ENCODE measurements around the gene ANKRD44.

The ANKRD44 gene

DNA sequence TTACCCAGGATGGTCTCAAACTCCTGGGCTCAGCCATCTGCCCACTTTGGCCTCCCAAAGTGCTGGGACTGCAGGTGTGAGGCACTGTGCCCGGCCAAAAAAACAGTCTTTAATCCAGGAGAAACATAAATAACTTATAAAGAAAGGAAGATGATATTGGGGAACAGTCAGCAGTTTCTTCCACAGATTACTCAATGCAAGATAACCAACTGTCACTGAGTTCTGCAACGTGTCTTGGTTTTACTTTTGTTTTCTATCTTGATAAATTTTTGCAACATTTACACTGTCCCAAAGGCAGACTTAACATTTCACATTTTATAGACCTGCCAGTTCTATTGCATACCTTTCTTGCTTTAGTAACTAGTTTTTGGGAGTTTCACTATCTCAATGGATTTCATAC, 71.1 kb downstream of the ANKRD44 start:
- TF ChIP-seq, protein P1, sequence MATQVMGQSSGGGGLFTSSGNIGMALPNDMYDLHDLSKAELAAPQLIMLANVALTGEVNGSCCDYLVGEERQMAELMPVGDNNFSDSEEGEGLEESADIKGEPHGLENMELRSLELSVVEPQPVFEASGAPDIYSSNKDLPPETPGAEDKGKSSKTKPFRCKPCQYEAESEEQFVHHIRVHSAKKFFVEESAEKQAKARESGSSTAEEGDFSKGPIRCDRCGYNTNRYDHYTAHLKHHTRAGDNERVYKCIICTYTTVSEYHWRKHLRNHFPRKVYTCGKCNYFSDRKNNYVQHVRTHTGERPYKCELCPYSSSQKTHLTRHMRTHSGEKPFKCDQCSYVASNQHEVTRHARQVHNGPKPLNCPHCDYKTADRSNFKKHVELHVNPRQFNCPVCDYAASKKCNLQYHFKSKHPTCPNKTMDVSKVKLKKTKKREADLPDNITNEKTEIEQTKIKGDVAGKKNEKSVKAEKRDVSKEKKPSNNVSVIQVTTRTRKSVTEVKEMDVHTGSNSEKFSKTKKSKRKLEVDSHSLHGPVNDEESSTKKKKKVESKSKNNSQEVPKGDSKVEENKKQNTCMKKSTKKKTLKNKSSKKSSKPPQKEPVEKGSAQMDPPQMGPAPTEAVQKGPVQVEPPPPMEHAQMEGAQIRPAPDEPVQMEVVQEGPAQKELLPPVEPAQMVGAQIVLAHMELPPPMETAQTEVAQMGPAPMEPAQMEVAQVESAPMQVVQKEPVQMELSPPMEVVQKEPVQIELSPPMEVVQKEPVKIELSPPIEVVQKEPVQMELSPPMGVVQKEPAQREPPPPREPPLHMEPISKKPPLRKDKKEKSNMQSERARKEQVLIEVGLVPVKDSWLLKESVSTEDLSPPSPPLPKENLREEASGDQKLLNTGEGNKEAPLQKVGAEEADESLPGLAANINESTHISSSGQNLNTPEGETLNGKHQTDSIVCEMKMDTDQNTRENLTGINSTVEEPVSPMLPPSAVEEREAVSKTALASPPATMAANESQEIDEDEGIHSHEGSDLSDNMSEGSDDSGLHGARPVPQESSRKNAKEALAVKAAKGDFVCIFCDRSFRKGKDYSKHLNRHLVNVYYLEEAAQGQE (IDR thresholded peaks at IDR 0.05; ENCODE audit: insufficient read depth in 1 of 2, low read depth in 2 of 2, low read length in 2 of 2): no peak
- TF ChIP-seq SIN3A (IDR thresholded peaks at IDR 0.05; ENCODE audit: borderline replicate concordance, insufficient read depth, low read length) (no peak), POLR2AphosphoS5 (IDR thresholded peaks at IDR 0.05; ENCODE audit: low read depth, low read length) (no peak), TAF1 (IDR thresholded peaks at IDR 0.05; ENCODE audit: borderline replicate concordance, insufficient read depth, low read length) (no peak), FOXP2 (optimal IDR thresholded peaks at IDR 0.05; ENCODE audit: borderline replicate concordance, extremely low read depth, extremely low read length, insufficient read depth) (no peak)

DNA sequence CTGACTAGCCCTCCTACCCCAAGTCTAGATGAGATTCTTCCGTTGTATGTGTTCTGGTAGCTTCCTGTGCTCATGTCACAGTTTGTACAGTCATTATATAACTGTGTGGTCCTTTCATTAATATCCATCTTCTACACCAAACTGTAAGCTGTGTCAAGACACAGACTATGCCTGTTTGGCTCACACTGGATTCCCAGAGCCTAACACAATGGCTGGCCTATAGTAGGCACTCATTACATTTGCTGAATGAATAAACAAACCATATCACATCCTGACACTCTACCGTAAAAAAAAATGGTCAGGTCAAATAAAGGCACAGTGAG, 72.6 kb downstream of the ANKRD44 start:
- no peak for TF ChIP-seq SIN3A (IDR thresholded peaks at IDR 0.05; ENCODE audit: borderline replicate concordance, insufficient read depth, low read length)
- no peak for TF ChIP-seq TAF1 (IDR thresholded peaks at IDR 0.05; ENCODE audit: borderline replicate concordance, insufficient read depth, low read length)
- TF ChIP-seq, protein P1 (IDR thresholded peaks at IDR 0.05; ENCODE audit: insufficient read depth in 1 of 2, low read depth in 2 of 2, low read length in 2 of 2): no peak
- no peak for TF ChIP-seq POLR2AphosphoS5 (IDR thresholded peaks at IDR 0.05; ENCODE audit: low read depth, low read length)
- no peak for TF ChIP-seq FOXP2 (optimal IDR thresholded peaks at IDR 0.05; ENCODE audit: borderline replicate concordance, extremely low read depth, extremely low read length, insufficient read depth)

DNA sequence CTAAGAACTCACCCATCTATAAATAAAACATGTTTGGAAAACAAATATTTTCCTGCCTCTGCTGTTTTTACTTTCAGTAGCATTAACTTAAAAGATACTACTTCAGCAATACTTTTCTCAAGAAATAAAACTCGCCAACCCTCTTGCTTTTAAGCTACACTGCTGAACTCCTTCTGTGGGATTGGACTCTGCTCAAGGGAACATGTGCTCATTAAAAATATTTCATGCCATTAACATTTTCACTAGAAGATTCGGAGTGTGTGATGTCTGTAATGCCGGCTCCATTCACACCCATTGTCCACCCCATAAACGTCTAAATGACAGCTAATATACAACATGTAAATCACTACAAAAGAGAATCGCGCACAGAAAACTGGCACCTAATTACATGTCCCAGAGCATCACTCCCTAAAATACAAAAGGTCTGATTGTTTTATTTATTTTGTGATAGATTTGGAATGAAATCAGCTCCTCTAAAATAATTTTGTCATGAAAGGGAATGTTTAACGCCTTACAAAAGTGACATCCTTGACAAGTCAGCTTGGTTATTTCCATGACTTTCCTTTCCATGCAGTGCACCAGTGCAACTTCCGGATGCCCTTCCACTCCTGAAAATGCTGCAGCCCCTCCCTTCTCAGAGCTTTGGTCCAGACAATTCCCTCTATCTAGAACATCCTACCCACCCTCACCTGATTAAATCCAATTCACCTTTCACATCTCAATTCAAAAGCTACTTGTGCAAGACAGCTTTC, 73.1 kb downstream of the ANKRD44 start:
- TF ChIP-seq, protein P1 (IDR thresholded peaks at IDR 0.05; ENCODE audit: insufficient read depth in 1 of 2, low read depth in 2 of 2, low read length in 2 of 2): no peak
- TF ChIP-seq POLR2AphosphoS5 (IDR thresholded peaks at IDR 0.05; ENCODE audit: low read depth, low read length) (no peak), SIN3A (IDR thresholded peaks at IDR 0.05; ENCODE audit: borderline replicate concordance, insufficient read depth, low read length) (no peak), TAF1 (IDR thresholded peaks at IDR 0.05; ENCODE audit: borderline replicate concordance, insufficient read depth, low read length) (no peak), FOXP2 (optimal IDR thresholded peaks at IDR 0.05; ENCODE audit: borderline replicate concordance, extremely low read depth, extremely low read length, insufficient read depth) (no peak)

DNA sequence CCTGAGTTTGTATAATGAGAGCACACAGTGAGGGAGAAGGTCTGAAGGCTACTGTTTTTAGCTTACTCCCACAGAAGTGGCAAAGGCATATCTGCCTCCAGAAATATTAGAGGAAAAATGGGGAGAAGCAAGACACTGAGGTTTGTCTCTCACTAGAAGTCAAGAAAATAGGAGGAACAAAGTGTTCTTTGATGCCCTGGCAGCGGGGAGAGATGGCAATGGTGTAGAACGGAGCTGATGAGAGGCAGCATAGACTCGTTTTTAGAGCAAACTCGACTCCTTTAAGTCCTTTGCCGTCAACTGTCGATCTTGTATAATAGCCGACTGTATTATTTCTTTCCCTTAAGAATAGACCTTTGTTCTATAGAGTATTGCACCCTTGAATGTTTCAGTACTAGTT, 73.8 kb downstream of the ANKRD44 start:
- TF ChIP-seq SIN3A (IDR thresholded peaks at IDR 0.05; ENCODE audit: borderline replicate concordance, insufficient read depth, low read length) (no peak), POLR2AphosphoS5 (IDR thresholded peaks at IDR 0.05; ENCODE audit: low read depth, low read length) (no peak), TAF1 (IDR thresholded peaks at IDR 0.05; ENCODE audit: borderline replicate concordance, insufficient read depth, low read length) (no peak), FOXP2 (optimal IDR thresholded peaks at IDR 0.05; ENCODE audit: borderline replicate concordance, extremely low read depth, extremely low read length, insufficient read depth) (no peak)
- TF ChIP-seq, protein P1 (IDR thresholded peaks at IDR 0.05; ENCODE audit: insufficient read depth in 1 of 2, low read depth in 2 of 2, low read length in 2 of 2): no peak

Measured in PFSK-1 (cell line).